ENCODE measurements around the gene OR4K13.

OR4K13 gene

GRCh38 chr14:20035938-20036337, at the start of gene OR4K13:
Gene OR4K13, minus strand, starts transcription at chr14:20036038. Its CDS starts 1,280 bp downstream, at chr14:20034758.
- Mint-ChIP-seq H3K9me3 (no peaks in the 10 kb centered on the region), H3K4me1 (no peaks in the 10 kb centered on the region), H3K36me3 (no peaks in the 10 kb centered on the region), H3K27me3 (no peaks in the 10 kb centered on the region), H3K4me3 (no peak within 1 kb of the TSS), H3K27ac (no peak within 1 kb of the TSS)

GRCh38 chr14:20059745-20060144, 23.9 kb upstream of the OR4K13 start, which contains the start of gene OR4L1:
Gene OR4L1, plus strand, starts transcription at chr14:20060045. Its CDS starts 0 bp downstream, at chr14:20060045.
- Mint-ChIP-seq H3K9me3 (peaks cover 4% of the 10 kb centered on the region), H3K4me1 (no peaks in the 10 kb centered on the region), H3K27ac (no peak within 1 kb of the TSS), H3K27me3 (peaks cover 4% of the 10 kb centered on the region), H3K4me3 (no peak within 1 kb of the TSS), H3K36me3 (peaks cover 3% of the 10 kb centered on the region)

- Mint-ChIP-seq H3K4me1 (no peaks in the 10 kb centered on the region), H3K27me3 (peaks cover 13% of the 10 kb centered on the region), H3K9me3 (no peaks in the 10 kb centered on the region), H3K36me3 (no peaks in the 10 kb centered on the region), H3K27ac (no peak overlapping the region), H3K4me3 (no peak overlapping the region)
Observed at GRCh38 chr14:20048202-20048601, 12.4 kb upstream of the OR4K13 start.

- H3K9me3 Mint-ChIP-seq, result no peaks in the 10 kb centered on the region
- no peaks in the 10 kb centered on the region for H3K4me1 Mint-ChIP-seq
- H3K4me3 Mint-ChIP-seq, result no peak overlapping the region
- no peaks in the 10 kb centered on the region for H3K36me3 Mint-ChIP-seq
- peaks cover 10% of the 10 kb centered on the region for H3K27me3 Mint-ChIP-seq
- no peak overlapping the region for H3K27ac Mint-ChIP-seq
Observed at GRCh38 chr14:20044243-20044642, 8.4 kb upstream of the OR4K13 start.

GRCh38 chr14:20035449-20035848, 389 bp downstream of the OR4K13 start:
- Mint-ChIP-seq H3K4me3 (no peak overlapping the region), H3K36me3 (no peaks in the 10 kb centered on the region), H3K27ac (no peak overlapping the region), H3K4me1 (no peaks in the 10 kb centered on the region), H3K27me3 (no peaks in the 10 kb centered on the region), H3K9me3 (no peaks in the 10 kb centered on the region)

- no peak overlapping the region for H3K27ac Mint-ChIP-seq
Observed at GRCh38 chr14:20031058-20031457, 4.8 kb downstream of the OR4K13 start.

GRCh38 chr14:20019257-20019865, 16.5 kb downstream of the OR4K13 start, which contains the start of gene OR4K14:
Gene OR4K14, minus strand, starts transcription at chr14:20019307. Its CDS starts 4,114 bp downstream, at chr14:20015193.
- H3K9me3 Mint-ChIP-seq, result peaks cover 7% of the 10 kb centered on the region
- H3K27me3 Mint-ChIP-seq, result peaks cover 1% of the 10 kb centered on the region
- H3K4me1 Mint-ChIP-seq, result no peaks in the 10 kb centered on the region

More at GRCh38 chr14:20031058-20031457, 4.8 kb downstream of the OR4K13 start:
- Mint-ChIP-seq H3K36me3 (no peaks in the 10 kb centered on the region), H3K4me3 (no peak overlapping the region), H3K9me3 (no peaks in the 10 kb centered on the region), H3K4me1 (no peaks in the 10 kb centered on the region), H3K27me3 (peaks cover 3% of the 10 kb centered on the region)

GRCh38 chr14:20008156-20008555, 27.7 kb downstream of the OR4K13 start:
- H3K4me1 Mint-ChIP-seq, result no peaks in the 10 kb centered on the region
- H3K4me3 Mint-ChIP-seq, result no peak overlapping the region
- H3K27me3 Mint-ChIP-seq, result no peaks in the 10 kb centered on the region
- peaks cover 1% of the 10 kb centered on the region for H3K36me3 Mint-ChIP-seq
- peaks cover 6% of the 10 kb centered on the region for H3K9me3 Mint-ChIP-seq
- H3K27ac Mint-ChIP-seq, result no peak overlapping the region

More at GRCh38 chr14:20019257-20019865, 16.5 kb downstream of the OR4K13 start, which contains the start of gene OR4K14:
- Mint-ChIP-seq H3K36me3 (no peaks in the 10 kb centered on the region), H3K4me3 (no peak within 1 kb of the TSS), H3K27ac (no peak within 1 kb of the TSS)

GRCh38 chr14:20002319-20002718, 33.5 kb downstream of the OR4K13 start:
- H3K27me3 Mint-ChIP-seq, result peaks cover 1% of the 10 kb centered on the region
- H3K4me3 Mint-ChIP-seq, result no peak overlapping the region
- peaks cover 8% of the 10 kb centered on the region for H3K9me3 Mint-ChIP-seq
- peaks cover 1% of the 10 kb centered on the region for H3K36me3 Mint-ChIP-seq
- no peaks in the 10 kb centered on the region for H3K4me1 Mint-ChIP-seq
- H3K27ac Mint-ChIP-seq, result no peak overlapping the region

GRCh38 chr14:20001863-20002262, 34.0 kb downstream of the OR4K13 start, which contains the start of gene OR4Q2:
Gene OR4Q2, plus strand, starts transcription at chr14:20002163.
- Mint-ChIP-seq H3K36me3 (peaks cover 1% of the 10 kb centered on the region), H3K4me3 (no peak within 1 kb of the TSS), H3K9me3 (peaks cover 8% of the 10 kb centered on the region), H3K4me1 (no peaks in the 10 kb centered on the region), H3K27ac (no peak within 1 kb of the TSS), H3K27me3 (peaks cover 1% of the 10 kb centered on the region)

GRCh38 chr14:19993438-19993837, 42.4 kb downstream of the OR4K13 start:
- Mint-ChIP-seq H3K4me3 (no peak overlapping the region), H3K27me3 (no peaks in the 10 kb centered on the region), H3K4me1 (peaks cover 8% of the 10 kb centered on the region), H3K27ac (no peak overlapping the region), H3K9me3 (peaks cover 9% of the 10 kb centered on the region), H3K36me3 (peaks cover 6% of the 10 kb centered on the region)
